HG03460 (cell line): ENCODE data around the gene EPB41L2.
A peak's percentile ranks its signal among the peaks of the same experiment; 100 is the strongest.

Experiments used
- ATAC-seq: cut with Tn5 transposase; IDR thresholded peaks from one replicate; pipeline ENCODE4 v1.9.1; 2021; ENCODE audit not compliant: unreplicated experiment

The EPB41L2 gene

DNA sequence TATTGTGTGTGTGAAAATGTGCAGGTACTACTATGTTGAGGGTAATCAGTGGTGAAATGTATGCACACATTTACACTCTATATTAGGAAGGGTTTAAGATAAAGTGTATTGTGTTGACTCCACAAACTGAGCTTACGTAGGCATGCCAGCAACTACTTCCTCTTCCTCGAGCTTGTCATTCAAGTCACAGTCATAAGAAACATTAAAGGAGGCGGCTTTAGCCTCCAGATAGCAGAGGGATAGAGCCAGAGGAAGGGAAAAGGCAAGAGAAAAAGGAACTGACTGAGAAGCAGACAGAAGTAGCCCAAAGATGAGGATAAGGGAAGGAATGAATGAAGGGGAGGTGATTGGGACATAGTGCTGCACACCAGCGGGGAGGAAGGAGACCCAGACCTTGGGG, 180.7 kb downstream of the EPB41L2 start:
- no peak for ATAC-seq

DNA sequence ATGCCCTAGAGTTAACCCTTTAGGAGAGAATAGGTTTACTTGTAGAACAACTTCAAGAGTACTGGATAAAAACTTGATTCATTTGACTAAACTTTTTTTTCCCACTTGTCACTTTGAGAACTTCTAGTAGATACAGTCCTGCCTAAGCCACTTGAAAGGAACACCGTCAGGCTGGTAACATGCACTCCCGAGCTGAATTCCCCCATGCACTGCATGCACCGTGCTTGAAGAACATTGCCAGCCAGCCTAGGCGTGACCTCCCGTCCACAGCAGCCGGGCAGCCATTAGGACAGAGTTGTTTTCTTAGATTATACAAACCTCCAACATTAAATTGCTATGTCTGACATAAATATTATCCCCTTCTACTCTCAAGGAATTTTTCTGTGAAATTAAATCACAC, 183.2 kb downstream of the EPB41L2 start:
- ATAC-seq = no peak

DNA sequence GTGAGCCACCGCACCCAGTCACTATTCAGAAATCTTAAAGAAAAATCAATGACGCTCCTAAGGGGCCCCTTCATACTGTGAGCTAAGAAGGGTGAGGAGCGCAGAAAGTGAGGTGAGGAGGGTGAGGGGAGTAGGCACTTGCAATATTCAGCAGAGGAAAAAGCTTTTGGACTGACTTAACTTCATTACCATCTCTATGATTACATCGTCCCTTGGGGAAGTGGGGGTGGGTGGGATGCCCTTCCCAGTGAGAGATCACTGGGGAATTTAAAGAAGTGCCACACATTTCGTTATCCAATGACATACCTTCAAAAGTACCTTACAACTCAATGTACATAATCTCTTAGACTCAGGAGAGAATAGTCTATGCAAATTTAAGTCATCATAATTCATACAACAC, 189.3 kb downstream of the EPB41L2 start:
- no peak for ATAC-seq

DNA sequence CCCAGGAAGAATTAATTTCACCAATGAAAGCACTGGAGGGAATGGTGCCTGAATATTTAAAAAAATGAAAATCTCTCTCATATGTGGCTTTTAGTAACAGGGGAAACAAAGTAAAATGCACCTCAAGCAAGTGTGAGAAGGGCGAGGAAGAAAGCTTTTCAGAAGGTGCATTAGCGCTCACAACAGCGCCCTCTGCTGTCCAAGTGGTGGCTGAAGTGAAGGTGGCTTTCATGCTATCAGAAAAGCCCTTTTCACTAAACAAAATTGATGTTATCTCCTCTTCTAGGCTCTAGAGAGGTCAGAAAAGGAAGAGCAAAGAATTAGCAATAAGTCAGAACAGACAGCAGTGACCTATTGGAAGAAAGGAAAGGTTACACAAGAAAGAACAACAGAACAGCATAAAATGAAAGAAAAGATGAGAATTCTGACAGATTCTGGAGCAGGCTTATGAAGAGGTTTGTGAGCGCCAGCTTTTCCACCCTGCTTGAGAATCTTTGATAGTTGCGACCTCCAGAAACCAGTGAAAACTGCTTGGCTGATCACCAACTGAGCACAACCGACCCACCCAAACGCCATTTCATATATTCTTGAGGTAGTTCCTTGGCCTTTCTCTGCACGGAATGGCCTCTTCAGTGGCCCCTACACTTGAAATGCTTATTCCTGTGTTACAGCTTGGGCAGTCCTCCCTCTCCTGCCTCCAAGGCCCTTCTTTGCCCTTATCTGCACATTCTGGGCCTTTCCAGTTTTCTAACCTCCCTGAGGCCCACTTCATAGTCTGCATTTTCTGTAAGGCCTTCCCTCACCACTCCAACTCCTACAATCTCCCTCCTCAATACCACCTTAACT, 190.6 kb downstream of the EPB41L2 start:
- peak; percentile 80 for ATAC-seq

DNA sequence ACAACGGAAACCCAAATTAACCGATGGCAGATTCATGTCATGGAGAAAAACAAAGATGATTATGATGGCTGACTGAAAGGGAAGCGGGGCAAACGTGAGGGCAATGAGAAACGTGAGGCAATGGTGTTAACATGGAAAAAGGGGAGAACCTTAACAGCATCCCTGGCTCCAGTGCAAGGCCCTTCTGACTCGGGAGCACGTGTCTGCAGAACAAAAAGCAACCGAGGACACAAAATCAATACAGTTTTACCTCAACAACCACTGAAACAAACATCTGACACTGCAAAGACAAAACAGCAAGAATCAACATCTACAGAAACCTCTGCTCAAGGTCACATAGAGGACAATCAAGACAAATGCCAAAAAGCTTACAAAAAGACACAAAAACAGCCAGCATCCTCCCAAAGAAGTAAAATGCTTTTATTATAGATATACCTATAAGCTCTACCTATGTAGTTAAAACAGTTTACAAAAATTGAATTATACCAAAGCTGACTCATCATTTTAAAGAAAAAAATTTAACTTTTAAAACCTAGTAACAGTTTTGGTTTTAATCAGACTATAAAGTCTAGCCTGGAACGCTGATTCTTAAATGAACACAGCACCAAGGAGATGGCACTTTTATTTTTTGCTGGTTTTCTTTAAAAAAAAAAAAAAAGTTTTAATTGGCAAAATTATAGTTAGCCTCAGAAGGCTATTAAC, 192.7 kb downstream of the EPB41L2 start:
- ATAC-seq = no peak

DNA sequence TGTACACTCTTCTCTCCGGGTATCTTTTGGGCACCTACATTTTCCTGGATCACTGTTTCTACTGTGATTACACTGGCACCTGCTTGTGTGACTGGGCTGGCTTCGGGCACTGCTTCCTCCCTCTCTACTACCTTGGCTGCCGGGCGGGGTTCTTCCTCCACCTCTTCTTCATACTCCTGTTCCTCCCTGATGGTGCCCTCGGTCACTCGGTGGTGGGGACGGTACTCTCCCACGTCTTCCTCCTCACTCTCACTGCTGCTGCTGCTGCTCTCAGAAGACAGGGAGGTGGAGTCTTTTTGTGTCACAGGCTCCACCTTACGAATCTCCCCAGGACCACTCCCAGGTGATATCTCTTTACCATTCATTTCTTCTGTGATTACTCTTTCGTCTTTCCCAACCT, 193.4 kb downstream of the EPB41L2 start:
- ATAC-seq = no peak

DNA sequence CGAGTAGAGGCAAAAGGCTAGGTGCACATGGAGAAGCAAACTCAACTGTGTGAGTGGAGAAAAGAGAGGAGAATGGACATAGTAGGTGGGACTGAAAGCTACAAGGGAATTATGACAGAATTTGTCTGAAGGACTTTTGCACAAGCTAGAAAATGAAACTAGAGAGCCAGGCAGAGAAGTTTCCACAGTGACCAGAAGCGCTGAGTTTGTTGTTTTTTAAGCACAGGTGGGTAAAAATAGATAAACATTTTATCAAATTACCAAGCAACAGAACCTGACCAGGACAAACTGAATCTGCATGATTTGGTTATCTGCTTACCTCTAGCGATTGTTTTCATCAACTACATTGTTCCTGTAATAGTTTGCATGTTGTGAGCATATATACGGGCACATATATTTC, 197.3 kb downstream of the EPB41L2 start:
- no peak for ATAC-seq

DNA sequence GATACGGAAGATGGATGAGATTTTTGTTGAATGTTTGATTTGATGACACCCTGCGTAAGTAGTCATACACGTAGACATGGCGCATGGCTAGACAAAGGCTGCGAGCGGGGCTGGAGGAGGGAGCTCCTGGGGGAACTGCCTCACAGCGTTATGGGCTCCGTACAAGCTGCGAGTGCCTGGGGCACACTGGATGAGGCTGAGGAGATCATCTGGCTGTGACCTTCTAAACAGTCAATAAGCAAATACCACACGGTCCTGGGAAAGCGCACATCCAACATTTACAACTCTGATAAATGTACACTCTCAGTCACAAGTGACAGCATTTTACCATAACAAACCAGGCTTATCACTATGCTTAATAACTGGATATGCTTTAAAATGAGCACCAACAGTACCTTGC, 198.7 kb downstream of the EPB41L2 start:
- no peak for ATAC-seq

DNA sequence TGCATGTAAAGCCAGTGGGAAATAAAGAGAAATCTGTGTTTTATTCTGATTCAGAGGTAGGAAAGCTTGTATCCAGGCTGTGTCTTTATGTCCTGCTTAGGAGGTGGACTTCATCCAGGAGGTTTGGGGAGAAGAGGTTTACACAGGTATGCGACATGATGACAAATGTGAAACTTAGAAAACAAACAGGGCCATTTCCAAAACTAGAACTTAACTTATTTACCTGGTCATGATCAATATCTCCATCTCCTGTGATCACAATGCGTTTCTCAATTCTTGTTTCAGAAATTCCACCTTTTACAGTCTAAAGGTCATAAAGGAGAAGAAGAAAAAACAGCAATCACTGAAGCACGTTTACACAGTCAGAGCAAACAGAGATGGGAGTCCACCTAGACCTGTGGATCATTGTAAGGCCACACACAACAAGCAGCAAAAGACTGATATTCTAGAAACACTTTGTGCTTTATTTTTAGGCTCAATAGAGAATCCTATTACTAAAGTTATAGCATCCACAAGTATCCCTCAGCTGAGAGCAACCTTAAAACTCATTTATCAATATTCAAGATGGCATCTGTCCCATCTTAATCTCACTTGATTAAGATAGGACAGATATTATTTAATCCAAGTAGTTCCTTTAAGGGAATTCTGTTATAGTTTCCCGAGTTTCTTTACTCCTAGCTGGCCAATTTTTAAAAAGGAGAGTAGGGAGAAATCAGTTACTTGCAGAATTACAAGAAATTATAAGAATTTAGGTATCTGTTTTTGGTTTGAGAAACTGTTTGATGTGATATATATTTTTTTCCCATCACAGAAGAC, 199.4 kb downstream of the EPB41L2 start:
- no peak for ATAC-seq

DNA sequence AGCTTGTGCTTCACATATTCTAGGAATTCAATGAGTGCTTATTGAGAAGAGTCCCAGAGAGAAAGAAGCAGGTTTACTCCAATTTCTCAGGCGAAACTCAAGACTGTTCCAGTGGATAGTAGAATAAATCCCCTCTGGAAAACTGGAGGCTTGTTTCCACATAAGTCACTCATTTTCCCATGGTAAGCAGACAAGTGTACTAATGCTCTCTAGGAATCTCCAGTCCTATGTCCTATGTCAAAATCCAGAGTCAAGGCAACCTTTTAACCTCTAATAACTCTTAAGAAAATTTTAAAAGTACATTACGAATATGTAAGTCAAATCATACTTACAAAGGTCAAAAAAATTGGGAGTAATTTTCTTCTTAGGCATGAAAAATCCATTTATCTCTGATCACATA, 200.7 kb downstream of the EPB41L2 start:
- ATAC-seq = no peak

DNA sequence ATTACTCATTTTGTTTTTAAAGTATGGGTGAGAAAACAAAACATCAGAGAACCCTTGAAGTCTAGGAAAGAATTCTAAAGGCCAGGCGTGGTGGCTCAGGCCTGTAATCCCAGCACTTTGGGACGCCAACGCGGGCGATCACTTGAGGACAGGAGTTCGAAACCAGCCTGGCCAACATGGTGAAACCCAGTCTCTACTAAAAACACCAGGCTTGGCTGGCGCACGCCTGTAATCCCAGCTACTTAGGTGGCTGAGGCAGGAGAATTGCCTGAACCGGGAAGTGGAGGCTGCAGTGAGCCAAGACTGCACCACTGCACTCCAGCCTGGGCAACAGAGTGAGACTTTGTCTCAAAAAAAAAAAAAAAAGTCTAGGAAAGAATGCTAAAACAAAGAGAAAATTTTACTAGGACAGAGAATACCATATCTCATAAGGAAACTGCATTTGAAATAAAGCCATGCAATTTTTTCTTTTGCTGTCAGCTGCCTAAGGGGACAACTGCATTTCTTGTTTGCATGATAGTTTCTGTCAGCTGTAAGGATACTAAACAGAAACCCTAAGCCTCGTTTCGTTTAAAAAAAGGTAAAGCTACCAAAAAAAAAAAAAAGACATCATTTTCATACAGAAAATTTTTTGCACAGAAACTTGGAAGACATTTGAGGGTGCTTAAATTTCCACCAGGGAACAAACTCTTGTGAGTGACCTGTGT, 203.7 kb downstream of the EPB41L2 start:
- ATAC-seq = no peak

DNA sequence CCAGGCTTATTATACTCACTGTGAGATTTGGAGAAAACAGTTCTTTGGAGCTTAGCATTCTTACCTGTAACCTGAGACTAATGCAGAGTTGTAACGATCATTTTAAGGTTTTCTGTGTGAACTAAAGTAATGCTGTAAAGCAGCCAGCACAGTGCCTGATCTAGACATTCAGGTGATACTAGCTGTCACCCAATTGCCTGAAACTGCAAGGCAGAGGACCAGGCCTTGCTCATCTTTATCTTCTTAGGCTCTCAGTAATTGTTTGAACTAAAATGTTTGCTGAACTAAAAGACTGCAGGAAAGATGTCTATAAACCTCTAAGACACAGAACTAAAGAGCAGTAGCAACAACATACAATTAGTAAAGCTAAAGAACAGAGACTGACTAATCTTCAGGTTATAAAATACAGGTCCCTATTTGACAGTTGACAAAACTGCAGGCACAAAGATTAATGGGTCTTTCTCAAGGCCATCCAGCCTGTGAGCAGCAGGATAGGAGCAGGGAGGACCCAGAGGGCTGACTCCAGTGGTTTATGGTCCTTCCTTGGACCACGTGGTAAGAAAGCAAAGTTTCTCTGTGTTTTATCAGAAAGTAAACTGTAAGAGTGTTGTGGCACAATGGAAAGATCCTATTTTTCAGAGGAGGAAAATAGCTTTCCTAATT, 204.4 kb downstream of the EPB41L2 start:
- ATAC-seq = no peak

DNA sequence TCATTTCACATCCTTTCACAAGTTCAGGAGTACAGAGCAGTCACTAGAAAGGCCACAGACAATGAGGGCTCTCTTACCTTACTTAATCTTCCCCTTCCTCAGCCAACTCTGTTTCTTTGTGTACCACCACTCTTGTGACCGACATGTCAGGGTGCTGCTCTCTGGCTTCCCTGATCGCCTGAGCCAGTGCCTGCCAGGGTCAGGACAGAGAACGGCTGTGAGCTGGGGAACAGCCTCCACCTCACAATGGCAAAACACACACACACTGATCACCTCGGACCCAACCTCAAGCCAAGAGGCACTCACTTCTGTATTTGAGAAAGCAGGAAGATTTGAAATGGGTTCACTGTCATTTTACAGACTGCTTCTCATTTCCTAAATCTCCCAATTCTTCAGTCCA, 205.0 kb downstream of the EPB41L2 start:
- no peak for ATAC-seq

DNA sequence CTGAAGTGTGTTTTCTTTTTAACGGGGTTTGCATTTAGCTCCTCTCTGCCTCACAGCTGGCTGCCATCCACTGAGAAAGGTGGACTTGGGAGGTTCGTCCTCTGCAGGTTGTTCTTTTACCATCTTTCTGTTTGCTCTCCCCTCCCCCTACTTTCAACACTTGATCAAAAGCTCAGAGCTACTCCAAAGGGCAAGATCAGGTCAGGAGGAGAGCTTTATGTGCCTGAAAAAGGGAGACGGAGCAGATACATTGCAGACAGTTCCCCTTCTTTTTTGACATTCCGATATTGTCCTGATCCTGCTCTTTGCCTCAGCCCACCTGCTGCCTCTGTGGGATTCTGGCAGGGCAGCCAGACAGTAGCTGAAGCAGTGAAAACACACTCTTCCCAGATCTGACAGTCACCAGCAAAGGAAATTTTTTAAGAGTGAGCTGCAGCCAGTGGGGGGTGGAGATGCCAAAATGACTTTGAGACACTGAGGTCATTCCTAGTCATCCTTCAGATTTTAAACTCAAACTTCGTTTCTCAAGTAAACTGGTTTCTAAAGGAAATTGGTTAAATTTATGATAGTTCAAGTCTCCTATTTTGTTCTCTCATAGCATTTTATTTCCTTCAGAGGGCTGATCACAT, 209.4 kb downstream of the EPB41L2 start:
- ATAC-seq = no peak

DNA sequence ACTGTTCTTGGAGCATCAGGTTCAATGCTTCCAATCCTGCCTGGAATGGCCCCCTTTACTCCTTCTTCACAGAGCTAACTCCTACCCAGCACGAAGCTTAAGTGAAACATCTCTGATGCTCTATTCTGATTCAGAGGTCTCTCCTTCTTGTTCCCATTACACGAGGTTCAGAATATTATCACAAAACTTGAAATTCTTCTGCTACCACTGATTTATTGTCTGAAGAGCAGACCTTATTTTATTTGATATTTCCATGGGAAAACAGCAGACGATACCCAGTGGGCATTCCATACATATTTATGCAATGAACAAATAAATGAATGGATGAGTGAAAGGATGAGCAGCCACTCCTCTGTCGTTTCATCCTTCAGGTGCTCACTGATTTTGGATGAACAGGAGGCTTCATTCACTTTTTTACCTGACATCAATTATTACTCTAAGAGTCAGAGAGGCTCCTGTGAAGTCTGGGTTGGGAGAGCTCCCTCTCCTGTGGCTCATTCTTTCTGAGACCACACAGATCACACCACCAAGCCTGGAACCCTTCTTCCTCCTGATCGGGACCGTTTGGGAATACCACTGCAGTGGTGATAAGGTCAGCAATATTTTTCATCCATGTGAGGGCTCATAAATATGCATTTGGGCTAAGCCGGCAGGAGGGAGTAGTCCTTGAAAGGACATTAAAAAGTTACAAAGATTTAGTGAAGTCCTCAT, 210.0 kb downstream of the EPB41L2 start:
- ATAC-seq = no peak

DNA sequence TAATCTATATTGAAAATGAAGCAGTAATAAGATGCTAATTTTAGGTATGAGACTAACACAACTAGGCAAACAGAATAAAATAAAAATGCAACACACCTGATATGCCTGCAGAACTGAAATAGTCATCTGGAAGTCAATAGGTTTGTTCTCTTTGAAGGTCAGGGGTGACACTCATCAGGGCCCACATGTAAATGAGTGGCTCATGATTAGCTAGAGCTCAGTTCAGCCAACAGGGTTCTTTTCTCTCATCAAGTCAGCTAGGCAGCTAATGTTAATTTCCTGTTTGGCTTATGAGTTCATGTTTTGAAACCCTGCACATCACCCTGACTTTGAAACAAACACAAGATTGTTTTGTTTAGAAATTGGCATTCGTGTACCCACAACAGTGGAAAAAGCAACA, 212.0 kb downstream of the EPB41L2 start:
- ATAC-seq = no peak

DNA sequence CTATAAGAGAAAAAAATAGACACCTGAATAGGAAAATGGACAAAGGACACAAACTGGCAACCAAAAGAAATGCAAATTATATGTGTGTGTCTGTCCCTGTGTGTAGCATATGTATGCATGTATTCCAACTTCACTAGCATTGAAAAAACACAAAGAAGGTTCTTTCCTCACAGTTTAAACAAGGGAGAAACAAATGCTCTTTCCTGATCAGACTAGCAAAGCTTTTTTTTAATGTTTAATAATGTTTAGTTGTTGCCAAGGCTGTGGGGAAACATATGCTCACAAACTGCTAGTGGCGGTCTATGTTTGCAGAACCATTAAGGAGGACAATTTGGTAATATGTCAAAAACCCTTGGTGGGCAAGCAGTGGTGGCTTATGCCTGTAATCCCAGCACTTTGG, 213.5 kb downstream of the EPB41L2 start:
- no peak for ATAC-seq

DNA sequence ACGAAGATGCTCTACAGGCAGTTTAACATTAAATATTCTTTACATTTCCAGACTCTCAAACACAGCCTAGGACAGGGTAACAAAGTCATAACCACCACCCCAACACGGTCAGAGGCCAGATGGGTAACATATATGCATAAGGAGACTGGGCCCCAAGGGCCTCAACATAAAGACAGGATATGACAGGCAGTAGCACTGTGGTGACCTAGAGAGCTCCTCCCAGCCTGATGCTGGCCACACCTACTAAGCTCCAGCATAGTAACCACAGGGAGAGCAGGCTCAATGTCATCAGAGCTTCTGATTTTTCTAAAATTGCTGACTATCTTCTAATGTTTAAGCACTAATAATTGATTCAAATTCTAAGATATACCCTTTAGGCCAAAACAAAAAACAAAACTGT, 214.1 kb downstream of the EPB41L2 start:
- peak; percentile 88 for ATAC-seq
